Measurements from ENCODE around the gene MT2A.

- TF ChIP-seq CTCF (IDR thresholded peaks at IDR 0.05) = no peak
- TF ChIP-seq, protein P1, sequence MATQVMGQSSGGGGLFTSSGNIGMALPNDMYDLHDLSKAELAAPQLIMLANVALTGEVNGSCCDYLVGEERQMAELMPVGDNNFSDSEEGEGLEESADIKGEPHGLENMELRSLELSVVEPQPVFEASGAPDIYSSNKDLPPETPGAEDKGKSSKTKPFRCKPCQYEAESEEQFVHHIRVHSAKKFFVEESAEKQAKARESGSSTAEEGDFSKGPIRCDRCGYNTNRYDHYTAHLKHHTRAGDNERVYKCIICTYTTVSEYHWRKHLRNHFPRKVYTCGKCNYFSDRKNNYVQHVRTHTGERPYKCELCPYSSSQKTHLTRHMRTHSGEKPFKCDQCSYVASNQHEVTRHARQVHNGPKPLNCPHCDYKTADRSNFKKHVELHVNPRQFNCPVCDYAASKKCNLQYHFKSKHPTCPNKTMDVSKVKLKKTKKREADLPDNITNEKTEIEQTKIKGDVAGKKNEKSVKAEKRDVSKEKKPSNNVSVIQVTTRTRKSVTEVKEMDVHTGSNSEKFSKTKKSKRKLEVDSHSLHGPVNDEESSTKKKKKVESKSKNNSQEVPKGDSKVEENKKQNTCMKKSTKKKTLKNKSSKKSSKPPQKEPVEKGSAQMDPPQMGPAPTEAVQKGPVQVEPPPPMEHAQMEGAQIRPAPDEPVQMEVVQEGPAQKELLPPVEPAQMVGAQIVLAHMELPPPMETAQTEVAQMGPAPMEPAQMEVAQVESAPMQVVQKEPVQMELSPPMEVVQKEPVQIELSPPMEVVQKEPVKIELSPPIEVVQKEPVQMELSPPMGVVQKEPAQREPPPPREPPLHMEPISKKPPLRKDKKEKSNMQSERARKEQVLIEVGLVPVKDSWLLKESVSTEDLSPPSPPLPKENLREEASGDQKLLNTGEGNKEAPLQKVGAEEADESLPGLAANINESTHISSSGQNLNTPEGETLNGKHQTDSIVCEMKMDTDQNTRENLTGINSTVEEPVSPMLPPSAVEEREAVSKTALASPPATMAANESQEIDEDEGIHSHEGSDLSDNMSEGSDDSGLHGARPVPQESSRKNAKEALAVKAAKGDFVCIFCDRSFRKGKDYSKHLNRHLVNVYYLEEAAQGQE (IDR thresholded peaks at IDR 0.05; ENCODE audit: insufficient read depth in 1 of 2, low read depth in 2 of 2, low read length in 1 of 2) = no peak
- no peak for TF ChIP-seq TCF7L2 (IDR thresholded peaks at IDR 0.05; ENCODE audit: low read depth, low read length)
These were observed 36.9 kb upstream of the MT2A start for GRCh38 chr16:56571525-56571924.
